HUES64 (cell line): ENCODE results near the gene PLCD1.

Experiments
- H3K27ac ChIP-seq: 2 replicates; pipeline ENCODE4 v1.7.0; 2013; ENCODE audit warnings: low read depth, low read length, inconsistent platforms
- H3K27me3 ChIP-seq: 2 replicates; pipeline ENCODE4 v1.6.1; 2013; ENCODE audit warnings: mild to moderate bottlenecking, low read length; ENCODE audit not compliant: insufficient read depth
- H3K36me3 ChIP-seq: 2 replicates; pipeline ENCODE4 v1.6.1; 2013; ENCODE audit warnings: mild to moderate bottlenecking, low read length; ENCODE audit not compliant: insufficient read depth
- H3K4me1 ChIP-seq: 2 replicates; pipeline ENCODE4 v1.6.1; 2013; ENCODE audit warnings: mild to moderate bottlenecking, low read length, moderate library complexity; ENCODE audit not compliant: insufficient read depth
- H3K4me3 ChIP-seq: 2 replicates; pipeline ENCODE4 v1.5.1; 2013; ENCODE audit warnings: mild to moderate bottlenecking, low read length, moderate library complexity
- H3K9ac ChIP-seq: 2 replicates; pipeline ENCODE4 v1.6.1; 2013; ENCODE audit warnings: mild to moderate bottlenecking, low read depth, low read length
- H3K9me3 ChIP-seq: 2 replicates; pipeline ENCODE4 v1.6.1; 2013; ENCODE audit warnings: low read depth, low read length; ENCODE audit not compliant: insufficient read depth
- WGBS: fragments of 150-250, 120-280 bp; methylation state at CpG from one replicate; pipeline ENCODE4 v1.1.7; 2013; ENCODE audit warnings: missing lambda C conversion rate; 5-methylcytosine and 5-hydroxymethylcytosine counted together

The PLCD1 gene

DNA sequence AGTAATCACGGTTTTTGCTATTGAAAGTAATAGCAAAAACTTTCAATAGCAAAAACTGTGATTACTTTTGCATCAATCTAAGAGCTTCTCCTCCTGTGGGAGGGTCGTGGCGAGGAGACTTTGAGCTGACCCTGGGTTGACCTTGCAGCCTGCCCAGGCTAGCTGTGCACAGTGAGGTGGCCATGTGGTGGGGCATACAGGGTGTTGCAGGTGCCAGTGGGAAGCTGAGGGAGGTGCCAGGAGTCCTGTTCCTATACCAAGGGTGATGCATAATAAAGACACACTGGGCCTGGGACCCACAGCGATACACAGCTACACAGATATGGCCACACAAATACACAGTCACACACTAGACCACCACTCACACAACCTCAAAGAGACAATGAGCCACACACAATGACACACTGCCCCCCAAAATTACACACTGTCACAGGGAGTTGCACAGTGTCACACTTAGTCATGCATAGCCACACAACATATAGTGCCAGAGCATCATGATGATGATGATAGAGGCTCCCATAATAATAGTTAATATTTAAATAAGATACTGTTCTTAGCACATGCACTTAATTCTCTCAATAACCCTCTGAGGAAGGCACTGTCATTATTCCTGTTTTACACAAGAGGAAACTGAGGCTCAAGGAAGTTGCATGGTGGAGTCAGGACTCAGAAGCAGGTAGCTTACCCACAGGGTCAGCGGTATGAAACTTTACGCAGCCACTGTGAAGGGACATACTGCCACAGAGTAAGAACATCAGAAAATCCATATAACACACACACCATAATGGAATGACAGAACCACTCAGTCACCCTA lies 6.3 kb downstream of the PLCD1 start:
- H3K4me3 ChIP-seq = peak overlapping the region; percentile 79; the same call in 1 of the 2 replicates
- no peaks in the 10 kb centered on the region for H3K36me3 ChIP-seq
- no peak overlapping the region for H3K9ac ChIP-seq
- H3K27me3 ChIP-seq = peaks cover 32% of the 10 kb centered on the region
- 94% methylated on average over 6 of the region's 6 CpGs for whole genome bisulfite sequencing
- no peaks in the 10 kb centered on the region for H3K9me3 ChIP-seq
- peaks cover 4% of the 10 kb centered on the region; the same call in 1 of the 2 replicates for H3K4me1 ChIP-seq
- H3K27ac ChIP-seq = no peak overlapping the region

DNA sequence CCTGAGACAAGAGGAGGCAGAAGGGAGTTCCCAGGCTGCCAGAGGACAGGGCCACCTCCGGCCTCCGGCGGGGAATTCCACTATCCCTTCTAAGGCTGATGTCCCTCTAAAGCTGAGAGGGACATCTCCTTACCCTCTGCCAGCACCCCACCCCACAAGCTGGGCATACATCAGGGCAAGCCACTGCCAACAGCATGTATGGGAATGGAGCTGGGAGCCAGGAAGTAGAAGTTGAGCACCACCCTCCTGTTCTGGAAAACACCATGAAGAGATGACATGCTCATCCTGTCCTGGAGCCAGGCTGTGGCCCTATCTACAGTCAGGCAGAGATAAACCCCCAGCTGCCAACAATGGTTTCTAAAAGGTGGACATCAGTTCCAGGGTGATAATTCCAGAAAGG lies 7.1 kb downstream of the PLCD1 start:
- peaks cover 24% of the 10 kb centered on the region for H3K27me3 ChIP-seq
- H3K4me3 ChIP-seq = no peak overlapping the region
- H3K36me3 ChIP-seq = no peaks in the 10 kb centered on the region
- no peaks in the 10 kb centered on the region for H3K9me3 ChIP-seq
- H3K27ac ChIP-seq = no peak overlapping the region
- H3K4me1 ChIP-seq = peaks cover 4% of the 10 kb centered on the region; the same call in 1 of the 2 replicates
- 75% methylated on average over 3 of the region's 3 CpGs for WGBS
- no peak overlapping the region for H3K9ac ChIP-seq

GRCh38 chr3:38021196-38021595 lies 8.2 kb downstream of the PLCD1 start:
- 93% methylated on average over 4 of the region's 4 CpGs for WGBS
- no peak overlapping the region for H3K27ac ChIP-seq
- no peaks in the 10 kb centered on the region for H3K9me3 ChIP-seq
- H3K4me1 ChIP-seq = peaks cover 4% of the 10 kb centered on the region; the same call in 1 of the 2 replicates
- H3K27me3 ChIP-seq = peaks cover 13% of the 10 kb centered on the region; the same call in 1 of the 2 replicates
- H3K36me3 ChIP-seq = peaks cover 4% of the 10 kb centered on the region
- H3K9ac ChIP-seq = no peak overlapping the region
- no peak overlapping the region for H3K4me3 ChIP-seq

- Histone ChIP-seq H3K9me3 (no peaks in the 10 kb centered on the region), H3K36me3 (peaks cover 12% of the 10 kb centered on the region), H3K4me3 (no peak overlapping the region), H3K27me3 (peaks cover 5% of the 10 kb centered on the region; the same call in 1 of the 2 replicates), H3K4me1 (no peaks in the 10 kb centered on the region), H3K9ac (no peak overlapping the region), H3K27ac (no peak overlapping the region)
- 82% methylated on average over 3 of the region's 3 CpGs for WGBS
Measured at GRCh38 chr3:38020342-38020726, 9.1 kb downstream of the PLCD1 start.

- H3K27me3 ChIP-seq = peaks cover 5% of the 10 kb centered on the region; the same call in 1 of the 2 replicates
- no peaks in the 10 kb centered on the region for H3K9me3 ChIP-seq
- H3K36me3 ChIP-seq = peaks cover 12% of the 10 kb centered on the region
- 94% methylated on average over 10 of the region's 10 CpGs for WGBS
- H3K9ac ChIP-seq = no peak overlapping the region
- H3K4me3 ChIP-seq = no peak overlapping the region
- no peaks in the 10 kb centered on the region for H3K4me1 ChIP-seq
- H3K27ac ChIP-seq = no peak overlapping the region
Measured at GRCh38 chr3:38019658-38020341, 9.6 kb downstream of the PLCD1 start.

DNA sequence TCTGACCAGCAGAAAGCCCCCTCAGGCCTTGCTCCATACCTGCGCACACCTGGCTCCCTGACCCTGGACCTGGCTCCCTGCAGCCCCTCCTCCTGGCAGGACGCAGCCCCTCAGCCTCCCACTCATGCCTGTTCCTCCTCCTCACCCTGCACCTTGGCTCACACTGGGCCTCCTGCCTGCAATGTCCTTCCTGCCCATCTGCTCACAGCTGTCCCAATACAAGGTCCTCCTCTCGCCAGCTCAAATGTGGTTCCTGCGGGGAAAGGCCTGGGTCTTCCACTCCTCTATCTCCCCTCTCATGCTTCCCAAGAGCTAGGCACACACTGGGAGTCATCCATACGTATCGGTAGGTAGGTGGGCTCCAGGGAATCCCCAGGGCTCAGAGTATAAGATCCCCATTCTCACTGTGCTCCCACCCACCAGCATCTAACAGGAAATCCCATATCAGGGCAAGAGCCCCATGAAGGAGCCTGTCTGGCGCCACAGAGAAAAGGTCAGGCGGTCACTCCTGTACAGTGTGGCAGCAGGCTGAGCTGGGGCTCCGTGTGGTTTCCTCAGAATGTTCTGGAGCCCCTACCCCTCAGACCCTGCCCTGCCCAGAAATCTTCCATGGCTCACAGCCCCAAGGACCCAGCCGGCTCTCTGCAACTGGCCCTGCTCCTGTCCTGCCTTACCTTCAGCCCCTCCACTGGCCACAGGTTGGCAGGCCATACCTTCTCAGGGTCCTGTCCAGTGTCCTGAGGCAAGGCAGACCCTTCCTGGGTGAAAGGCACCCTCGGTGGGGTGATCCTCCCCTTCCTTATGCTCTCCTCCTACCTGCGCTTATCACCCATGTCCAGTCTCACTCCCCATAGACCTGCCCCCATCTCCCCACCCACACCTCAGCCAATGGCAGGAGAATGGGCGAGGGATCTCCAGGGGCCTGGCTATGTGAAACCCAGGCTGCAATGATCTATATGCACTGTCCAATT lies 10.9 kb downstream of the PLCD1 start:
- Histone ChIP-seq H3K4me1 (no peaks in the 10 kb centered on the region), H3K27me3 (peaks cover 5% of the 10 kb centered on the region; the same call in 1 of the 2 replicates), H3K4me3 (no peak overlapping the region), H3K9me3 (no peaks in the 10 kb centered on the region), H3K36me3 (peaks cover 12% of the 10 kb centered on the region), H3K27ac (no peak overlapping the region), H3K9ac (no peak overlapping the region)
- WGBS = 95% methylated on average over 13 of the region's 13 CpGs

GRCh38 chr3:38017445-38018295 lies 11.8 kb downstream of the PLCD1 start:
- H3K9ac ChIP-seq = no peak overlapping the region

GRCh38 chr3:38016847-38017444 lies 12.5 kb downstream of the PLCD1 start:
- Histone ChIP-seq H3K9ac (no peak overlapping the region), H3K4me3 (no peak overlapping the region), H3K27me3 (no peaks in the 10 kb centered on the region), H3K36me3 (peaks cover 12% of the 10 kb centered on the region), H3K27ac (no peak overlapping the region), H3K4me1 (no peaks in the 10 kb centered on the region), H3K9me3 (no peaks in the 10 kb centered on the region)
- 84% methylated on average over 6 of the region's 6 CpGs for WGBS

More at GRCh38 chr3:38017445-38018295, 11.8 kb downstream of the PLCD1 start:
- no peaks in the 10 kb centered on the region for H3K27me3 ChIP-seq
- no peaks in the 10 kb centered on the region for H3K4me1 ChIP-seq
- H3K9me3 ChIP-seq = no peaks in the 10 kb centered on the region
- WGBS = 89% methylated on average over 9 of the region's 9 CpGs
- no peak overlapping the region for H3K27ac ChIP-seq
- H3K36me3 ChIP-seq = peaks cover 12% of the 10 kb centered on the region
- H3K4me3 ChIP-seq = no peak overlapping the region

- no peak overlapping the region for H3K27ac ChIP-seq
- no peaks in the 10 kb centered on the region for H3K4me1 ChIP-seq
- 97% methylated on average over 13 of the region's 13 CpGs for WGBS
- peaks cover 12% of the 10 kb centered on the region for H3K36me3 ChIP-seq
- no peak overlapping the region for H3K9ac ChIP-seq
- no peak overlapping the region for H3K4me3 ChIP-seq
- no peaks in the 10 kb centered on the region for H3K9me3 ChIP-seq
- H3K27me3 ChIP-seq = no peaks in the 10 kb centered on the region
Measured at GRCh38 chr3:38016410-38016809, 13.0 kb downstream of the PLCD1 start.

GRCh38 chr3:38015984-38016383 lies 13.5 kb downstream of the PLCD1 start:
- Histone ChIP-seq H3K27me3 (no peaks in the 10 kb centered on the region), H3K4me3 (no peak overlapping the region), H3K4me1 (no peaks in the 10 kb centered on the region), H3K27ac (no peak overlapping the region), H3K36me3 (peaks cover 12% of the 10 kb centered on the region), H3K9ac (no peak overlapping the region), H3K9me3 (no peaks in the 10 kb centered on the region)
- WGBS = 100% methylated on average over 3 of the region's 3 CpGs
